HCT116 (cell line): ENCODE results near the gene DIPK2B. TPM values are rescaled to one million over a fixed set of nuclear protein-coding genes. Genes with fewer than 3 reads are reported as not detected.

Experiments
- ATAC-seq: fragments of 200-7000 bp; cut with Tn5 transposase; 2 replicates; pipeline ENCODE4 v1.9.1; 2020; ENCODE audit warnings: mild to moderate bottlenecking, moderate library complexity
- BruUV-seq: library from RNA; stranded (reverse); fragments of 400-500 nt; replicated peaks from 2 replicates; lab custom pipeline; 2021; lab: Mats Ljungman, UMichigan
- CTCF ChIA-PET: fragments of 300-600 bp; sonication (Branson Sonifier 250); formaldehyde crosslinking; loops from one replicate; lab custom pipeline; 2021; ENCODE audit warnings: antibody characterized with exemption; lab: Charles Lee
- POLR2A ChIA-PET: fragments of 300-600, 350-600 bp; sonication (Branson Sonifier 250); formaldehyde crosslinking; loops from one replicate; lab custom pipeline; 2021; ENCODE audit warnings: antibody characterized with exemption; lab: Charles Lee
- RAD21 ChIA-PET, 2 experiments: fragments of 300-600 bp; sonication (Branson Sonifier 250); formaldehyde crosslinking; loops; one replicate each; lab custom pipeline; 2023; ENCODE audit warnings: low total read pairs in 2 of 2; ENCODE audit not compliant: uncharacterized antibody in 2 of 2, unreplicated experiment in 2 of 2, low non-redundant PET in 1 of 2; lab: Charles Lee
- DNase-seq: peaks from one replicate; pipeline ENCODE4 v3.0.0-alpha.2; 2010; ENCODE audit warnings: low read depth, low spot score
- H2AFZ ChIP-seq: fragments of 200-600 bp; shearing (Covaris generic), sonication (generic); 2 replicates; pipeline ENCODE4 v1.6.1; 2017; ENCODE audit warnings: low read depth, mixed run types, mixed read lengths, antibody characterized with exemption, low read length; ENCODE audit not compliant: poor library complexity, severe bottlenecking
- H3K27ac ChIP-seq: 2 replicates; pipeline ENCODE4 v1.5.1; 2012; ENCODE audit warnings: low read depth, low read length
- H3K27me3 ChIP-seq: fragments of 200-600 bp; sonication (generic); 2 replicates; pipeline ENCODE4 v1.6.1; 2016; ENCODE audit warnings: mixed run types, low read length, mixed read lengths; ENCODE audit not compliant: insufficient read depth
- H3K36me3 ChIP-seq, 2 experiments: fragments of 200-500 bp in 1 of 2; fragments of 200-600 bp in 1 of 2; sonication (Bioruptor generic) in 1 of 2; sonication (generic) in 1 of 2; 2 replicates each; pipeline versions ENCODE4 v1.5.1 to v1.6.1; 2014 to 2016; ENCODE audit warnings: low read length in 2 of 2, inconsistent platforms in 1 of 2, mixed read lengths in 1 of 2, mixed run types in 1 of 2; ENCODE audit not compliant: insufficient read depth in 2 of 2, control insufficient read depth in 1 of 2
- H3K4me1 ChIP-seq, 2 experiments: fragments of 200-600 bp in 1 of 2; sonication (generic) in 1 of 2; 2 replicates each; pipeline versions ENCODE4 v1.5.1 to v1.6.1; 2012 to 2017; ENCODE audit warnings: low read length in 2 of 2, inconsistent platforms in 1 of 2, mild to moderate bottlenecking in 1 of 2, mixed read lengths in 1 of 2, mixed run types in 1 of 2, moderate library complexity in 1 of 2; ENCODE audit not compliant: insufficient read depth in 2 of 2, control insufficient read depth in 1 of 2
- H3K4me2 ChIP-seq: fragments of 200-600 bp; sonication (generic); 2 replicates; pipeline ENCODE4 v1.6.1; 2017; ENCODE audit warnings: mixed run types, low read length, mixed read lengths
- H3K4me3 ChIP-seq, 2 experiments: fragments of 200-600 bp in 1 of 2; sonication (generic) in 1 of 2; replicated peaks in 1 of 2; 2 replicates each; pipeline ENCODE4 v1.5.1; 2011 to 2016; ENCODE audit warnings: low read length in 2 of 2, control low read depth in 1 of 2, low read depth in 1 of 2, mild to moderate bottlenecking in 1 of 2, mixed read lengths in 1 of 2, mixed run types in 1 of 2
- H3K79me2 ChIP-seq: fragments of 200-600 bp; sonication (generic); 2 replicates; pipeline ENCODE4 v1.6.1; 2017; ENCODE audit warnings: mild to moderate bottlenecking, mixed run types, low read length, moderate library complexity, mixed read lengths; ENCODE audit not compliant: insufficient read depth
- H3K9ac ChIP-seq: fragments of 200-600 bp; sonication (generic); 2 replicates; pipeline ENCODE4 v1.6.1; 2016; ENCODE audit warnings: low read length, mixed read lengths
- H3K9me2 ChIP-seq: fragments of 200-600 bp; sonication (generic), shearing (Covaris generic); 2 replicates; pipeline ENCODE4 v1.6.1; 2017; ENCODE audit warnings: mixed run types, mild to moderate bottlenecking, moderate library complexity; ENCODE audit not compliant: insufficient read depth
- H3K9me3 ChIP-seq, 2 experiments: fragments of 200-500 bp in 1 of 2; fragments of 200-600 bp in 1 of 2; sonication (Bioruptor generic) in 1 of 2; sonication (generic) in 1 of 2; 2 replicates each; pipeline ENCODE4 v1.6.1; 2014 to 2017; ENCODE audit warnings: low read length in 2 of 2, mixed read lengths in 2 of 2, inconsistent platforms in 1 of 2, low read depth in 1 of 2, mild to moderate bottlenecking in 1 of 2, mixed run types in 1 of 2, moderate library complexity in 1 of 2; ENCODE audit not compliant: control insufficient read depth in 1 of 2, insufficient read depth in 1 of 2
- H4K20me1 ChIP-seq: fragments of 200-600 bp; sonication (generic), shearing (Covaris generic); 2 replicates; pipeline ENCODE4 v1.6.1; 2017; ENCODE audit warnings: mixed run types, mild to moderate bottlenecking, moderate library complexity; ENCODE audit not compliant: insufficient read depth
- CBX3 ChIP-seq: IDR thresholded peaks from 2 replicates; pipeline ENCODE4 v1.6.1; 2012; ENCODE audit warnings: low read depth
- CEBPB ChIP-seq: IDR thresholded peaks from 2 replicates; pipeline ENCODE4 v1.6.1; 2012; ENCODE audit warnings: low read depth
- CTCF ChIP-seq, 3 experiments: fragments of 200-600 bp in 1 of 3; sonication (generic) in 1 of 3; IDR thresholded peaks in 2 of 3; conservative IDR thresholded peaks in 1 of 3; 2 replicates each; pipeline ENCODE4 v1.5.1; 2012 to 2017; ENCODE audit warnings: low read depth in 2 of 3, low read length in 2 of 3, antibody characterized with exemption in 1 of 3, borderline replicate concordance in 1 of 3, control low read depth in 1 of 3, mild to moderate bottlenecking in 1 of 3, mixed read lengths in 1 of 3, mixed run types in 1 of 3, moderate library complexity in 1 of 3; ENCODE audit not compliant: insufficient read depth in 1 of 3
- EGR1 ChIP-seq: IDR thresholded peaks from 2 replicates; pipeline ENCODE4 v1.6.1; 2012; ENCODE audit warnings: low read depth
- ELF1 ChIP-seq: IDR thresholded peaks from 2 replicates; pipeline ENCODE4 v1.6.1; 2012; ENCODE audit warnings: low read depth, borderline replicate concordance
- EZH2 ChIP-seq: fragments of 200-600 bp; sonication (generic); IDR thresholded peaks from 2 replicates; pipeline ENCODE4 v1.6.1; 2017; ENCODE audit warnings: antibody characterized with exemption, mixed run types
- EZH2phosphoT487 ChIP-seq: fragments of 200-600 bp; IDR thresholded peaks from 2 replicates; pipeline ENCODE4 v1.6.1; 2018; ENCODE audit warnings: antibody characterized with exemption, borderline replicate concordance
- JUND ChIP-seq: IDR thresholded peaks from 2 replicates; pipeline ENCODE4 v1.6.1; 2012
- SIN3A ChIP-seq: IDR thresholded peaks from 2 replicates; pipeline ENCODE4 v1.6.1; 2012; ENCODE audit warnings: low read depth
- SP1 ChIP-seq: IDR thresholded peaks from 2 replicates; pipeline ENCODE4 v1.6.1; 2012; ENCODE audit warnings: low read depth
- SRF ChIP-seq: IDR thresholded peaks from 2 replicates; pipeline ENCODE4 v1.6.1; 2012; ENCODE audit warnings: low read depth
- TCF7L2 ChIP-seq: IDR thresholded peaks from 2 replicates; pipeline ENCODE4 v1.7.0; 2011; ENCODE audit warnings: borderline replicate concordance, inconsistent platforms; ENCODE audit not compliant: insufficient read depth, insufficient read length; ENCODE audit errors: extremely low read depth
- YY1 ChIP-seq: IDR thresholded peaks from 2 replicates; pipeline ENCODE4 v1.6.1; 2011; ENCODE audit warnings: low read length, low read depth, moderate library complexity, mild to moderate bottlenecking; ENCODE audit not compliant: insufficient replicate concordance; ENCODE audit errors: extremely low read depth
- ZBTB33 ChIP-seq: IDR thresholded peaks from 2 replicates; pipeline ENCODE4 v1.6.1; 2011; ENCODE audit warnings: mild to moderate bottlenecking, low read length, moderate library complexity; ENCODE audit not compliant: insufficient replicate concordance; ENCODE audit errors: extremely low read depth
- ZNF274 ChIP-seq: fragments of 200-500 bp; sonication (Bioruptor generic); IDR thresholded peaks from 2 replicates; pipeline ENCODE4 v1.6.1; 2014; ENCODE audit warnings: mild to moderate bottlenecking, low read depth, low read length, inconsistent platforms
- intact Hi-C: fragments of 100-400 bp; cut with micrococcal nuclease; formaldehyde crosslinking; loops from 2 replicates; pipeline ENCODE4 v1.10.0; 2022
- total RNA-seq: library from RNA; stranded (reverse); gene quantifications from one replicate; pipeline ENCODE4 v1.2.1, GENCODE V29; 2021; ENCODE audit not compliant: unreplicated experiment

Gene DIPK2B
- total RNA-seq, 1 experiment from 2014 or later = not detected

GRCh38 chrX:45157647-45158046 lies 43.0 kb downstream of the DIPK2B start:
- Histone ChIP-seq H3K27me3 (no peaks in the 10 kb centered on the region), H3K9me2 (no peaks in the 10 kb centered on the region), H3K79me2 (no peaks in the 10 kb centered on the region), H3K9me3 (no peaks in the 10 kb centered on the region), H4K20me1 (no peaks in the 10 kb centered on the region), H3K36me3 (no peaks in the 10 kb centered on the region), H2AFZ (no peak overlapping the region), H3K4me1 (no peaks in the 10 kb centered on the region), H3K4me2 (no peak overlapping the region), H3K4me3 (no peak overlapping the region), H3K9ac (no peak overlapping the region), H3K27ac (no peak overlapping the region)
- ATAC-seq (no peak), DNase-seq (no peak)
- ChIA-PET CTCF (no interaction called here), POLR2A (no interaction called here), RAD21 (no interaction called here)
- intact Hi-C loops = no loop called here
- BruUV-seq = no TSS peak
- TF ChIP-seq JUND (no peak), CEBPB (no peak), ELF1 (no peak), TCF7L2 (no peak), ZNF274 (no peak), EZH2phosphoT487 (no peak), SRF (no peak), YY1 (no peak), SIN3A (no peak)

- ATAC-seq (no peak), DNase-seq (no peak)
- ChIA-PET CTCF (no interaction called here), RAD21 (no interaction called here), POLR2A (no interaction called here)
- Histone ChIP-seq H3K4me3 (no peak overlapping the region), H3K27me3 (no peaks in the 10 kb centered on the region), H3K79me2 (no peaks in the 10 kb centered on the region), H3K4me2 (no peak overlapping the region), H4K20me1 (no peaks in the 10 kb centered on the region), H3K9me2 (no peaks in the 10 kb centered on the region), H3K9me3 (no peaks in the 10 kb centered on the region), H3K4me1 (no peaks in the 10 kb centered on the region), H3K36me3 (no peaks in the 10 kb centered on the region), H3K27ac (no peak overlapping the region), H3K9ac (no peak overlapping the region), H2AFZ (no peak overlapping the region)
- no TSS peak for BruUV-seq
- TF ChIP-seq EZH2phosphoT487 (no peak), EGR1 (no peak), CBX3 (no peak), CTCF (IDR thresholded peaks at IDR 0.05 in 2 of 3, conservative IDR thresholded peaks at IDR 0.05 in 1 of 3; ENCODE audit: borderline replicate concordance in 1 of 3, insufficient read depth in 1 of 3, low read depth in 2 of 3, low read length in 2 of 3) (no peak), EZH2 (no peak), ZBTB33 (no peak), JUND (no peak), CEBPB (no peak), SP1 (no peak), SIN3A (no peak), TCF7L2 (no peak)
- intact Hi-C loops = no loop called here
Measured at GRCh38 chrX:45154462-45154861, 46.2 kb downstream of the DIPK2B start.
